Measurements from ENCODE around the gene MSX2.

The MSX2 gene

DNA sequence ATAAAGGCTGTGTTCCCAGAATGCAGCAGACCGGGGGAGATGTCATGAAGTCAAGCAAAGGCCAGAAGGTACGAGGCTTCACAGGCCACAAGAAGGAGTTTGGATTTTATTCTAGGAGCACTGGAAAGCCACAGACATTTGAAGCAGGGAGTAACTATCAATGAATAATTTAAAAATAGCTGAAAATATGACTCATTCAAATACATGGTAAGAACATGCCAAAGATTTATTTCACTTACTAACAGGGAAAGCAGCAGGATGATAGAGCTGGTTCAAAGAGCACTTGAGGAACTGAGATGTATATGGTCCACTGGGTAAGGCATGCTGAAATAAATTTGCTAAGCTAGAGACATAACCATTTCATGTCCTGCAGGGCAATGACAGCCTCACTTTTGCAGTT, 53.2 kb downstream of the MSX2 start:
- DNase-seq, result no peak
